GM12864 (cell line): ENCODE measurements around the gene CDKAL1.

Source experiments
- DNase-seq: peaks from one replicate; pipeline ENCODE4 v3.0.0-alpha.2; 2011; ENCODE audit warnings: low read depth
- H3K4me3 ChIP-seq: 2 replicates; pipeline ENCODE4 v1.5.1; 2011; ENCODE audit warnings: mild to moderate bottlenecking, low read depth, low read length, control low read depth
- CTCF ChIP-seq: IDR thresholded peaks from 2 replicates; pipeline ENCODE4 v1.5.1; 2011; ENCODE audit warnings: low read depth, mild to moderate bottlenecking, moderate library complexity, low read length, control low read depth, inconsistent platforms; ENCODE audit errors: missing control alignments

Gene CDKAL1

GRCh38 chr6:20800229-20800628 is 266.0 kb downstream of the CDKAL1 start:
- TF ChIP-seq CTCF: no peak
- H3K4me3 ChIP-seq: no peak overlapping the region
- no peak for DNase-seq

GRCh38 chr6:20800653-20801052 is 266.4 kb downstream of the CDKAL1 start:
- TF ChIP-seq CTCF: no peak
- no peak overlapping the region for H3K4me3 ChIP-seq
- DNase-seq: no peak

DNA sequence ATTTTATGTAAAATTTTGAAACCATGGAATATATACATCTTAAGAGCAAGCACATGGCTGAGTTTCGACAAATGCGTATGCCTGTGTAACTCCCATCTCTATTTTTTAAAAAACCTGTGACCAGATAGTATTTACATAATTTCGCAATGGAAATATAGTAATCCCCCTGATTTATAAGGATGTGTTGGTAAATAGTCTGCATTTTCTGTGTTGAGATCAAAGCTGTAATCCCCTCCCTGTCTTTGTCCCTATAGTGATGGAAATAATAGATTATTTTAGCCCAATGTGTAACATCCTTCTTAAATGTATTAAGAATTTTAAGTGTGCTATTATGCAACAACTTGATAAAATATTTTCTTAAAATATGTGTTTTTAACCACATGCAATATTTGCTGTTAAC is 267.3 kb downstream of the CDKAL1 start:
- TF ChIP-seq CTCF: no peak

GRCh38 chr6:20802596-20802995 is 268.3 kb downstream of the CDKAL1 start:
- no peak for DNase-seq

More for the DNA sequence above, 267.3 kb downstream of the CDKAL1 start:
- DNase-seq: no peak
- H3K4me3 ChIP-seq: no peak overlapping the region

DNA sequence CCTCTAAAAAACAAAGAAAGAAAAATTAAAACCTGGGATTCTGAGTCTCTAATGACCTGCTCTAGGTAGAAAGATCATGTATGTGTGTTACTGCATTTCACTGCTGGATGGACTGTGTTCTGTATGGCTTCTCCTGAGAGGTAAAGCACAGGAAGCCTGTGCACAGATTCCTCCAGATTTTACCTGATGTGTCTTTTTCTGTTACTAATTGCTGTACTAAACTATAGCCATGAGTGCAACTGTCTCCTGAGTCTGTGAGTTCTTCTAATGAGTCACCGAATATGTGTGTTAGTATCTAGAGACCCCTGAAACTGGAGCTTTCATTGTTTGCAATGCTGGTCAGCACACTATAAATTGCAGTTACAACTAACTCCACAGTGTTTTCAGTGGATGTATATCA is 270.8 kb downstream of the CDKAL1 start:
- no peak for TF ChIP-seq CTCF
- no peak for DNase-seq
- no peak overlapping the region for H3K4me3 ChIP-seq

More at GRCh38 chr6:20802596-20802995, 268.3 kb downstream of the CDKAL1 start:
- no peak overlapping the region for H3K4me3 ChIP-seq
- no peak for TF ChIP-seq CTCF

DNA sequence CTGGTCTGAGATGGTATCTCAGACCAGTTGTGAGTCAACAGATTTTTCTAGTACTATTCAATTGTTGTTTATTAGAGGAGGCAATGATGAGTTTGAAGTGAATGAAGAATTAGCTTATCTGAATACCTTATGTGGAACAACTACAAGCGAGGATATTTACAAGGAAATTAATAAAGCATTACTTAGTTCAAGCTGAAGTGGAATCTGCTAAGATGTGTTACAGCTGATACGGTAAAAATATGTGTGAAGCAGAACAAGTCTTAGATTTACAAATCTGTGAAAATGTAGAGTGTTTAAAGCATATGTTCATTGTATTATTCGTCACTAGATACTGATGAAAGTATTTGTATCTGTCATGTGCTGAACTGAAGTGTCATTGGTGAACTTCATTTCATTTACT is 272.4 kb downstream of the CDKAL1 start:
- DNase-seq: no peak
- no peak overlapping the region for H3K4me3 ChIP-seq
- TF ChIP-seq CTCF: no peak

DNA sequence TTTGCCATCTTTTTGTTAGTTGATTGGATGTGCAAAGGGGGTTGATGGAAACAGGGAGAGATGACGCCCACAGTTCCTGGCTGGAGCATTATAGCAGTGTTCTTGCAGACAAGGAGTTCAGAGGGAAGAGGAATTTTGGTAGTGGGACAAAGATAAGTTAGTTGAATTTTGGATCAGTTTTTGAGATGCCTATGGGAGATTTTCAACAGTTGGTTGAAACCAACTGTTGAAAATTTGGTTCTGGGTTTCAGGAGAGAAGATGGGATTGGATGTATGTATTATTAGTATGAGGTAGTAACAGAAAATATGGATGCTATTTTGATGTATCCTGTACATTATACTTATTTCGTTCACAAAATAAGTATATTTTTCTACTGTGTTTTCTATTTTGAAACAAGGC is 274.2 kb downstream of the CDKAL1 start:
- TF ChIP-seq CTCF: no peak
- DNase-seq: no peak
- H3K4me3 ChIP-seq: no peak overlapping the region
